Peyer's patch (tissue), 4 donors: ENCODE measurements around the gene ADAMTS7.

ENCODE experiments used
- POLR2A ChIP-seq, 2 donors: fragments of 450-650 bp; IDR thresholded peaks; one replicate each; pipeline ENCODE4 v1.5.1; 2017; ENCODE audit warnings: antibody characterized with exemption in 2 of 2, mild to moderate bottlenecking in 2 of 2, moderate library complexity in 2 of 2
- TF ChIP-seq, protein P1 (sequence below), 6 experiments: fragments of 450-650 bp in 4 of 6; fragments of 200-600 bp in 2 of 6; sonication (generic) in 1 of 6; IDR thresholded peaks; one replicate each; pipeline ENCODE4 v1.5.1; 2017 to 2019; ENCODE audit warnings: antibody characterized with exemption in 6 of 6, mild to moderate bottlenecking in 3 of 6, moderate library complexity in 1 of 6

GRCh38 chr15:78761891-78762385 is 49.3 kb downstream of the ADAMTS7 start:
- no peak for TF ChIP-seq POLR2A (IDR thresholded peaks at IDR 0.05)
- TF ChIP-seq, protein P1, sequence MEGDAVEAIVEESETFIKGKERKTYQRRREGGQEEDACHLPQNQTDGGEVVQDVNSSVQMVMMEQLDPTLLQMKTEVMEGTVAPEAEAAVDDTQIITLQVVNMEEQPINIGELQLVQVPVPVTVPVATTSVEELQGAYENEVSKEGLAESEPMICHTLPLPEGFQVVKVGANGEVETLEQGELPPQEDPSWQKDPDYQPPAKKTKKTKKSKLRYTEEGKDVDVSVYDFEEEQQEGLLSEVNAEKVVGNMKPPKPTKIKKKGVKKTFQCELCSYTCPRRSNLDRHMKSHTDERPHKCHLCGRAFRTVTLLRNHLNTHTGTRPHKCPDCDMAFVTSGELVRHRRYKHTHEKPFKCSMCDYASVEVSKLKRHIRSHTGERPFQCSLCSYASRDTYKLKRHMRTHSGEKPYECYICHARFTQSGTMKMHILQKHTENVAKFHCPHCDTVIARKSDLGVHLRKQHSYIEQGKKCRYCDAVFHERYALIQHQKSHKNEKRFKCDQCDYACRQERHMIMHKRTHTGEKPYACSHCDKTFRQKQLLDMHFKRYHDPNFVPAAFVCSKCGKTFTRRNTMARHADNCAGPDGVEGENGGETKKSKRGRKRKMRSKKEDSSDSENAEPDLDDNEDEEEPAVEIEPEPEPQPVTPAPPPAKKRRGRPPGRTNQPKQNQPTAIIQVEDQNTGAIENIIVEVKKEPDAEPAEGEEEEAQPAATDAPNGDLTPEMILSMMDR (IDR thresholded peaks at IDR 0.05) = no peak
